Nephron progenitor cell (in vitro differentiated cells): ENCODE measurements around the gene PTPRK.
A peak's percentile ranks its signal among the peaks of the same experiment; 100 is the strongest.

Experiments used
- DNase-seq: peaks from one replicate; pipeline ENCODE4 v3.0.0; 2021
- H3K27ac Mint-ChIP-seq: 2 replicates; pipeline ENCODE4 v1.8.0; 2021; ENCODE audit warnings: mild to moderate bottlenecking, moderate library complexity, mixed read lengths
- H3K27me3 Mint-ChIP-seq: 2 replicates; pipeline ENCODE4 v1.8.0; 2021; ENCODE audit warnings: mild to moderate bottlenecking, low read depth, mixed read lengths; ENCODE audit not compliant: poor library complexity
- H3K36me3 Mint-ChIP-seq: 2 replicates; pipeline ENCODE4 v1.8.0; 2021; ENCODE audit warnings: low read depth, mixed read lengths
- H3K4me1 Mint-ChIP-seq: 2 replicates; pipeline ENCODE4 v1.8.0; 2021; ENCODE audit warnings: mixed read lengths
- H3K4me3 Mint-ChIP-seq: 2 replicates; pipeline ENCODE4 v1.8.0; 2021; ENCODE audit warnings: mild to moderate bottlenecking, moderate library complexity, mixed read lengths
- H3K9me3 Mint-ChIP-seq: 2 replicates; pipeline ENCODE4 v1.8.0; 2021; ENCODE audit warnings: mild to moderate bottlenecking, moderate library complexity, mixed read lengths
- TF ChIP-seq, protein P1 (sequence below): fragments of 200-600 bp; sonication (generic); IDR thresholded peaks from 2 replicates; pipeline ENCODE4 v1.5.0; 2021; ENCODE audit warnings: antibody characterized with exemption

The PTPRK gene

DNA sequence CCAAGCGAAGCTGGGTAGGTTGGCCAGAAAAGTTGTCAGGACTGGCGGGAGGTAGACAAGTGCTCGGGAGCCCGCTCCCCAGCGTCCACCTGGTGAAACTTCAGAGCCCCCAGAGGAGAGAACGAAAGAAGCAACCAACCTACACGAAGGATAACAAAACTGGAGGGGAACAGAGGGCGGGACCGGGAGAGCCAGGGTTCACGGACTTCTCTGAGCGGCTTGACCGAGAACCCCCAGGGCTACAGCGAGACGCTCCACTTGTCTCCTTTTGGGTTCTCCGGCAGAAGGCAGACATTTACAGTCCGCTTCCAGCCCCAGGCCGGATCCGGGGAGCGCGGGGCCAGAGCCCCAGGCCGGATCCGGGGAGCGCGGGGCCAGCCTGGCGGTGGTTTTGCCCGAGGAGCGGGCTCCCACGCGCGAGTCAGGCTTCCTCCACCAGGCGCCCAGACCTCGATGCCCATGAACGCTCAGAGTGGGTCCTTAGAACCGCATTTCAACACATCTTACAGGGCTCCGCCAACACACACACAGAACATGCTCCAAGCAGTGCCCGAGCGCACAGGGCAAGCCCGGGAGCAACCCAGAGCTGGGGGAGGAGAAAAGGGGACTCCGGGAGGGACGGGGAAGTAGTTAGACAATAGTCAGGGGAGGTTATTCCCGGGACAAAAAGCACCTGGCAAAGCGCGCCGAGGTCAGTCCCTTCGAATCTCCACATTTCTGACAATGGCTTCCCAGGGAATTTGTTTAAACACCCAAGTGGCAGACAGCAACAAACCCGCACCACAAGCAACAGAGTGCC is 1.1 kb downstream of the PTPRK start:
- H3K9me3 Mint-ChIP-seq: no peaks in the 10 kb centered on the region
- TF ChIP-seq, protein P1, sequence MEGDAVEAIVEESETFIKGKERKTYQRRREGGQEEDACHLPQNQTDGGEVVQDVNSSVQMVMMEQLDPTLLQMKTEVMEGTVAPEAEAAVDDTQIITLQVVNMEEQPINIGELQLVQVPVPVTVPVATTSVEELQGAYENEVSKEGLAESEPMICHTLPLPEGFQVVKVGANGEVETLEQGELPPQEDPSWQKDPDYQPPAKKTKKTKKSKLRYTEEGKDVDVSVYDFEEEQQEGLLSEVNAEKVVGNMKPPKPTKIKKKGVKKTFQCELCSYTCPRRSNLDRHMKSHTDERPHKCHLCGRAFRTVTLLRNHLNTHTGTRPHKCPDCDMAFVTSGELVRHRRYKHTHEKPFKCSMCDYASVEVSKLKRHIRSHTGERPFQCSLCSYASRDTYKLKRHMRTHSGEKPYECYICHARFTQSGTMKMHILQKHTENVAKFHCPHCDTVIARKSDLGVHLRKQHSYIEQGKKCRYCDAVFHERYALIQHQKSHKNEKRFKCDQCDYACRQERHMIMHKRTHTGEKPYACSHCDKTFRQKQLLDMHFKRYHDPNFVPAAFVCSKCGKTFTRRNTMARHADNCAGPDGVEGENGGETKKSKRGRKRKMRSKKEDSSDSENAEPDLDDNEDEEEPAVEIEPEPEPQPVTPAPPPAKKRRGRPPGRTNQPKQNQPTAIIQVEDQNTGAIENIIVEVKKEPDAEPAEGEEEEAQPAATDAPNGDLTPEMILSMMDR: no peak
- H3K27ac Mint-ChIP-seq: peak overlapping the region; percentile 99
- peak; percentile 63 for DNase-seq
- H3K4me3 Mint-ChIP-seq: peak overlapping the region; percentile 97
- peaks cover 55% of the 10 kb centered on the region for H3K4me1 Mint-ChIP-seq
- no peaks in the 10 kb centered on the region for H3K36me3 Mint-ChIP-seq
- no peaks in the 10 kb centered on the region for H3K27me3 Mint-ChIP-seq

- no peaks in the 10 kb centered on the region for H3K9me3 Mint-ChIP-seq
These were observed 1.8 kb downstream of the PTPRK start for GRCh38 chr6:128518434-128519131.

GRCh38 chr6:128517124-128517523 is 3.3 kb downstream of the PTPRK start:
- Mint-ChIP-seq H3K4me3 (peak overlapping the region; percentile 40), H3K9me3 (no peaks in the 10 kb centered on the region), H3K36me3 (no peaks in the 10 kb centered on the region), H3K27me3 (no peaks in the 10 kb centered on the region), H3K4me1 (peaks cover 52% of the 10 kb centered on the region), H3K27ac (no peak overlapping the region)
- no peak for DNase-seq
- TF ChIP-seq, protein P1: no peak

More at GRCh38 chr6:128518434-128519131, 1.8 kb downstream of the PTPRK start:
- TF ChIP-seq, protein P1: no peak
- Mint-ChIP-seq H3K4me3 (peak overlapping the region; percentile 97), H3K36me3 (no peaks in the 10 kb centered on the region), H3K27ac (peak overlapping the region; percentile 95), H3K27me3 (no peaks in the 10 kb centered on the region), H3K4me1 (peaks cover 55% of the 10 kb centered on the region)
- DNase-seq: no peak

DNA sequence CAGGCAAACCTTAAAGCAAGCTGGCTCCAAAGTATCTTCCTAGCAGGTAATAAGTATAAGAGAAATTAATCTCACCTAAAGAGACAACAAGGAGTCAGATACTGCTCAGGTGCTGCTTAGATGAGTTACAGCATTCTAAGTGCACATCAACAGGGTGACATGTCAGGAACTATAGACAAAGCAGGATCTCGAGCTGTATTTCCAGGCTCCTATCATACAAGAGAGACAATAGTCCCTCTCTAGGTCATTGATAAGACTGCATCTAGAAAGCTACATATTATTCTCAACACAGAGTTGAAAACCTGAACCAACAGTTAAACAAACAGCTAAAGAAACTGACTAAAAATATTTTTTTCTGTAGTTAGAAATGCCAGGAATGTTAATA is 3.9 kb downstream of the PTPRK start:
- Mint-ChIP-seq H3K27me3 (no peaks in the 10 kb centered on the region), H3K27ac (no peak overlapping the region), H3K9me3 (no peaks in the 10 kb centered on the region), H3K4me3 (peak overlapping the region; percentile 40), H3K36me3 (no peaks in the 10 kb centered on the region), H3K4me1 (peaks cover 47% of the 10 kb centered on the region)
- TF ChIP-seq, protein P1: peak; percentile 18
- DNase-seq: no peak

DNA sequence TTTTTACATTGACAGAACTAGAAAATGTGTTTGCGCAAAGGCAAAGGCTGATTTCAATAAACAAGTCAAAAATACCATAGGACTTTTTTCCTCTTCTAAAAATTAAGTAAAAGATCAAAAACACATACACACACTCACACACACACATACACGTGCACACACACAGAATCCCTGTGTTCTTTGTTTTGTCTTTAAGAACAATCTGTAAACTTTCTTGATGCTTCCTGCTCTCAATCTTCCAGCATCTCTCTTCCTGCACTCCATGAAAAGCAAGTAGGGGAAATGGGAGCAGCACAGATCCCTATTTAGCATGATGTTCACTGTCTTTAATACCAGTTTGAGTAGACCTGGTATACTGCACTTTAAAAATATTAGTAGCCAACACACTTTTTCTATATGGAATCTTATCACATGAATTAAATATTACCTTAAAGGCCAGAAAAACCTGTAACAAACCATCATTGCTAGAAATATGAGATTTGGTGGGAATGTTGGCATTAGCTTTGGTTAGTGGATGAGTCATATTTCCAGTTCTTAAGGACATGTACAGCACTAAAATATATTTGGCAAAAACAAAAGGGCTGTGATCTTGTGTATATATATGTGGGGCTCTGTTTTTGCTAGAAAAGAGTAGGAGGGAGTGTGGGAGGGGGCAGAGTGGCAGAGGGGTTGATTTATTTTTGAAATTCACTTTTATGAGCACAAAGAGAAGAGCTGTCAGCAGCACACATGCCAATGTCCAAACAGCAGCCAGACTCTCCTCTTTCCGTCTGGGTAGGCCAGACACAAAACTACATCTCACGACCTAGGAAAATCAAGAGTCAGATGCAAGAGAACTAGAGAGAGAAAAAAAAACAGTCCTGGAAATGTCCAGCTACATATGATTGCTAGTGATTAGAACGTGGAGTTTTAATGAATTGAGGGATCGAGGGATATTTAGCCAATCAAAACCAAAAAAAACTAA is 4.6 kb downstream of the PTPRK start:
- peak overlapping the region; percentile 39 for H3K4me3 Mint-ChIP-seq
- TF ChIP-seq, protein P1: no peak

More for the DNA sequence above, 4.6 kb downstream of the PTPRK start:
- DNase-seq: no peak
- Mint-ChIP-seq H3K27me3 (no peaks in the 10 kb centered on the region), H3K4me1 (peaks cover 42% of the 10 kb centered on the region), H3K36me3 (no peaks in the 10 kb centered on the region), H3K9me3 (no peaks in the 10 kb centered on the region), H3K27ac (peak overlapping the region; percentile 50)
